ENCODE data around the gene STK39. TPM values are rescaled to one million over a fixed set of nuclear protein-coding genes. Genes with fewer than 3 reads are reported as not detected.

STK39 gene
- total RNA-seq, 1 donor, result 18.1 TPM

GRCh38 chr2:168052773-168053172 lies 194.6 kb downstream of the STK39 start:
- Histone ChIP-seq H3K27ac (ENCODE audit: low read depth, low read length) (no peak overlapping the region), H3K4me3 (ENCODE audit: insufficient read depth, low read length) (no peak overlapping the region), H3K27me3 (ENCODE audit: insufficient read depth, low read length) (no peaks in the 10 kb centered on the region), H4K20me1 (ENCODE audit: insufficient read depth, low read length) (no peaks in the 10 kb centered on the region), H2AFZ (ENCODE audit: low read length) (no peak overlapping the region), H3K4me2 (ENCODE audit: insufficient read depth, low read length) (no peak overlapping the region), H3K36me3 (ENCODE audit: insufficient read depth, low read length) (peaks cover 2% of the 10 kb centered on the region), H3K4me1 (ENCODE audit: insufficient read depth, low read length) (no peaks in the 10 kb centered on the region), H3K79me2 (ENCODE audit: insufficient read depth, low read length) (no peaks in the 10 kb centered on the region), H3K9me3 (ENCODE audit: low read depth, low read length) (no peaks in the 10 kb centered on the region)
- no peak for DNase-seq (ENCODE audit: insufficient read length, low spot score, missing footprints)
- TF ChIP-seq CTCF (IDR thresholded peaks at IDR 0.05; ENCODE audit: extremely low read depth, low read depth, low read length), result no peak

- Histone ChIP-seq H2AFZ (ENCODE audit: low read length) (no peak overlapping the region), H4K20me1 (ENCODE audit: insufficient read depth, low read length) (no peaks in the 10 kb centered on the region), H3K4me3 (ENCODE audit: insufficient read depth, low read length) (no peak overlapping the region), H3K27me3 (ENCODE audit: insufficient read depth, low read length) (no peaks in the 10 kb centered on the region), H3K27ac (ENCODE audit: low read depth, low read length) (no peak overlapping the region), H3K4me1 (ENCODE audit: insufficient read depth, low read length) (no peaks in the 10 kb centered on the region), H3K4me2 (ENCODE audit: insufficient read depth, low read length) (no peak overlapping the region), H3K79me2 (ENCODE audit: insufficient read depth, low read length) (no peaks in the 10 kb centered on the region), H3K36me3 (ENCODE audit: insufficient read depth, low read length) (no peaks in the 10 kb centered on the region), H3K9me3 (ENCODE audit: low read depth, low read length) (no peaks in the 10 kb centered on the region)
- no peak for TF ChIP-seq CTCF (IDR thresholded peaks at IDR 0.05; ENCODE audit: extremely low read depth, low read depth, low read length)
- no peak for DNase-seq (ENCODE audit: insufficient read length, low spot score, missing footprints)
Observed at GRCh38 chr2:168050377-168050776, 197.0 kb downstream of the STK39 start.

GRCh38 chr2:168049609-168050008 lies 197.8 kb downstream of the STK39 start:
- H2AFZ ChIP-seq (ENCODE audit: low read length), result no peak overlapping the region
- no peak overlapping the region for H3K4me3 ChIP-seq (ENCODE audit: insufficient read depth, low read length)
- no peaks in the 10 kb centered on the region for H3K79me2 ChIP-seq (ENCODE audit: insufficient read depth, low read length)
- no peak overlapping the region for H3K27ac ChIP-seq (ENCODE audit: low read depth, low read length)
- H3K4me1 ChIP-seq (ENCODE audit: insufficient read depth, low read length), result no peaks in the 10 kb centered on the region
- no peak overlapping the region for H3K4me2 ChIP-seq (ENCODE audit: insufficient read depth, low read length)
- no peaks in the 10 kb centered on the region for H3K27me3 ChIP-seq (ENCODE audit: insufficient read depth, low read length)
- no peaks in the 10 kb centered on the region for H3K9me3 ChIP-seq (ENCODE audit: low read depth, low read length)
- H4K20me1 ChIP-seq (ENCODE audit: insufficient read depth, low read length), result no peaks in the 10 kb centered on the region
- no peaks in the 10 kb centered on the region for H3K36me3 ChIP-seq (ENCODE audit: insufficient read depth, low read length)
- no peak for DNase-seq (ENCODE audit: insufficient read length, low spot score, missing footprints)
- no peak for TF ChIP-seq CTCF (IDR thresholded peaks at IDR 0.05; ENCODE audit: extremely low read depth, low read depth, low read length)

GRCh38 chr2:168047091-168047690 lies 200.2 kb downstream of the STK39 start:
- DNase-seq (ENCODE audit: insufficient read length, low spot score, missing footprints), result no peak
- no peak for TF ChIP-seq CTCF (IDR thresholded peaks at IDR 0.05; ENCODE audit: extremely low read depth, low read depth, low read length)
- Histone ChIP-seq H3K4me2 (ENCODE audit: insufficient read depth, low read length) (no peak overlapping the region), H3K79me2 (ENCODE audit: insufficient read depth, low read length) (no peaks in the 10 kb centered on the region), H4K20me1 (ENCODE audit: insufficient read depth, low read length) (no peaks in the 10 kb centered on the region), H3K27ac (ENCODE audit: low read depth, low read length) (no peak overlapping the region), H3K4me1 (ENCODE audit: insufficient read depth, low read length) (no peaks in the 10 kb centered on the region), H3K36me3 (ENCODE audit: insufficient read depth, low read length) (no peaks in the 10 kb centered on the region), H3K27me3 (ENCODE audit: insufficient read depth, low read length) (no peaks in the 10 kb centered on the region), H2AFZ (ENCODE audit: low read length) (no peak overlapping the region), H3K4me3 (ENCODE audit: insufficient read depth, low read length) (no peak overlapping the region), H3K9me3 (ENCODE audit: low read depth, low read length) (no peaks in the 10 kb centered on the region)

Measured in osteoblast (primary cell).